ENCODE measurements around the gene SURF2.

SURF2 gene

GRCh38 chr9:133397370-133397769, 41.0 kb downstream of the SURF2 start:
- DNase-seq (ENCODE audit: low read depth, low spot score), result no peak

DNA sequence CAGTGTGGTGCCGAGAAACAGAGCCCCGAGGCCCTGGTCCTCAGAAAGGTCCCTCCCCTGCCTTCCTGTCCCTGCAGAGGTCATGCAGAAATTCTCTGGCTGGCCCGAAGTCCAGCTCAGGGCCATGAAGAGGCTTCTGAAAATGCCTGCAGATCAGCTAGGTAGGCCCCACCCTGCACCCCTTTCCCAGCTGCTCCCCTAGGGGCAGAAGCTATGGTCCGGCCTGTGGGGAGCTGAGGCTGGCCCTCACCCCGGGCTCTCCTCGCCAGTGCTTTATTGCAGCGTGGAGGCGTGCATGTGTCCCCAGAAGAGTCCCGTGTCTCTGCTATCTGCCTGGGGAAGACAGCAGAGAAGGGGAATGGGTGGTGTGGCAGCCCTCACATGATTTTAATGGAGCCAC, 41.5 kb downstream of the SURF2 start:
- no peak for DNase-seq (ENCODE audit: low read depth, low spot score)

DNA sequence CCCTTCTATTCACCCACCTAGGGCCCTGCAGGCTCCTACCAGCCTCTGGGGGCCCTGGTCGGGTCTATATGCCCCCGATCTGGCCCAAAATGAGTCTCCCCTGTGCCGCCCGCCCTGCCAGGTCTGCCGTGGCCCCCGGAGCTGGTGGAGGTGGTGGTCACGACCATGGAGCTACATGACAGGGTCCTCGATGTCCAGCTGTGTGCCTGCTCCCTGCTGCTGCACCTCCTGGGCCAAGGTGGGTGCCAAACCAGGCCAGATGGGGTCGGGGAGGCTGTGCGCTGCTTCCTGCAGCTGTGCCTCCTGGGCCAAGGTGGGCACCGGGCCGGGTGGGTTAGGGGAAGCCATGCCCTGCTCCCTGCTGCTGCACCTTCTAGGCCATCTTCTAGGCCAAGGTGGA, 43.9 kb downstream of the SURF2 start:
- DNase-seq (ENCODE audit: low read depth, low spot score), result no peak

- DNase-seq (ENCODE audit: low read depth, low spot score), result no peak
Observed at GRCh38 chr9:133401588-133401987, 45.2 kb downstream of the SURF2 start.

DNA sequence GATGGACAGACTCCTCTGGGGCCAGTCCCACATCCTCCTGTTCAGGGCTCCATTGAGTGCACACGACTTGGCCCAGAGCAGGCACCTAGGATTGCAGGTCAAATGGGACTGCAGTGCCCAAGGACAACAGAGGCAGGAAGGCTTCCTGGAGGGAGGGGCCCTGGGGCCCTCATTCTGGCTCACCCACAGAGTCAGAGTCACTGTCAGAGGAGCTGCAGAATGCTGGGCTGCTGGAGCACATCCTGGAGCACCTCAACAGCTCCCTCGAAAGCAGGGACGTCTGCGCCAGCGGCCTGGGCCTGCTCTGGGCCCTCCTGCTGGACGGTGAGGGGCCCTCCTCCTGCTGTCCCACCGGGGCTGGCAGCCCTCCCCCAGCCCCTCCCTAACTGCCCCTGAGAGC, 46.3 kb downstream of the SURF2 start:
- no peak for DNase-seq (ENCODE audit: low read depth, low spot score)

DNA sequence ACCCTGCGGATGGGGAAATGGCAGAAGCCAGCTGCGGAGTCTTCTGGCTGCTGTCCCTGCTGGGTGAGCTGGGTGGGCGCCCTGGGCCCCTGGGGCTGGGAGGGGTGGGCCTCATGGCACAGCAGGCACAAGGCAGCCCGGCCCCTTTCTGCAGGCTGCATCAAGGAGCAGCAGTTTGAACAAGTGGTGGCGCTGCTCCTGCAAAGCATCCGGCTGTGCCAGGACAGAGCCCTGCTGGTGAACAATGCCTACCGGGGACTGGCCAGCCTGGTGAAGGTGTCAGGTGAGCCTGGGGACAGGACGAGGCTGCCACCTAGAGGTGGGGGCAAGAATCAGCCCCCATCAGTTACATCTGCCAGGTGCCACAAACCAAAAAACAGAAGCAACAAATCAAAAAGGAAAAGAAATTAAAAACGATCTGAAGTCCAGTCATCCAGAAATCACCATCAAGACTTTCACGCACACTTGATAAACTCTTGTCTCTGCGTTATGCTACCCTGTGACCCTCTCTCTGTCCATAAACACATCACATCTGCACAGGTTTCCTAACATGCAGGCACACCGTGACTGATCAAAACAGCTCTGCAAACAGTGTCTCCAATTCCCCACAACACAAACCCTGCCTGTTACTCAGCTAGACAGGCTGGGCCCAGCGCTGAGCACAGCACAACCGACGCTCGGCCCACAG, 47.6 kb downstream of the SURF2 start:
- no peak for DNase-seq (ENCODE audit: low read depth, low spot score)

DNA sequence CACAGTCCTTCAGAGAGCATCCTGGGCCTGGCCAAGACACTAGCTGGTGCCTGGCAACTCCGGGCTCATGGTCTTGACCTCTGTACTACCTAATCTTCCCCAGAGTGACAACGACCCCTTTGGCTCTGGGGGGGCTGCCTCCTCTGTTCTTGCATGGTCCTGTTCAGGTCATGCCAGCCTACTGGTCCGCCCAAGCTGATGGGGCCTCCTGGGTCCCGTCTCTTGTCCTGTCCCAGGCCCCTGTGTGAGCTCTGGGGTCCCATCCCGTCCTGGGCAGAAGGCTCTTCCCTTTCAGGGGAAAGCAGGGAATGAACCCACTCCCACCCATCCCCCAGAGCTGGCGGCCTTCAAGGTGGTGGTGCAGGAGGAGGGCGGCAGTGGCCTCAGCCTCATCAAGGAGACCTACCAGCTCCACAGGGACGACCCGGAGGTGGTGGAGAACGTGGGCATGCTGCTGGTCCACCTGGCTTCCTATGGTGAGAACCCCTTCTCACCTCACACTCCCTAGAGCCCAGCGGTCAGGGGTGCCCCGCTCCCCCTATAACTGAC, 48.2 kb downstream of the SURF2 start:
- DNase-seq (ENCODE audit: low read depth, low spot score), result no peak

DNA sequence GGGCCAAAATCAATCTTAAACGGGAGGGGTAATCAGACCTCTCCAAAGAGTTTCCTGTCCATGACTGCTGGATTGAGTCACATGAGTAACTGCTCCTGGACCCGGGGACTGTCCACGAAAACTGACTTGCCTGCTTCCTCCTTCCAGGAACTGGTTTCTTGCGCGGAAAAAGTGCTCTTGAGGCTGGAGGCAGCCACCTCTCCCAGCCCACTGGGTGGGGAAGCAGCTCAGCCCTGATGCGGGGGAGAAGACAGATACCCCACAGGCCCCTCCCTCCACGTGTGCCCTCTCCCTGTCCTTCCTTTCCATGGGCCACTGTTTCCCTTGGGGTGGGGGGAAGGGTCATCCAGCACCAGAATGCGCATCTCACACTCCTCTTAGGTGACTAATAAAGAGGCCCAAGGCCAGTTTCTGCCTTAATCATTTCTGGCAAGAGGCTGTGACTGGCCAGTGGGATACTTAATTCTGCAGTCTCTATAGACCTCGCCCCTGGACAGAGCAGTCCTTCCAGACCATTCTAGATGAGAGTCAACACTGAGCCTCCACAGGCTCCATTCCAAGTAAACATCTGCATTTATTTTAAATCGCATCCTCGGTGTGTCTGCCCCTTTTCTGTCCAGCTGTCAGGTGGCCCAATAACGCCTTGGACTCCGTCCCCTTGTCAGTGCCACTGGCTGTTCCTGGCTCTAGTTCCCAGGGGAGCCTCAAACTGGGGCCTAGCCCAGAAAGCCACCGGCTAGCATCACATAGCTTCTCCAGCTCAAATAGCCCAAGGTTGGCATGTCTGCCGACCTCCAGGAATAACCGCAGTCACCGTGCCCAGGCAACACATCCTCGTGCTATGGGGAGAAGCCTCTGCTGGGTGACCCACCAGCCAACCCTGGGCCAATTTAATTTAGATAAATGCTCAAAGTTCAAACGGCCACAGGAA, 49.4 kb downstream of the SURF2 start:
- no peak for DNase-seq (ENCODE audit: low read depth, low spot score)

DNA sequence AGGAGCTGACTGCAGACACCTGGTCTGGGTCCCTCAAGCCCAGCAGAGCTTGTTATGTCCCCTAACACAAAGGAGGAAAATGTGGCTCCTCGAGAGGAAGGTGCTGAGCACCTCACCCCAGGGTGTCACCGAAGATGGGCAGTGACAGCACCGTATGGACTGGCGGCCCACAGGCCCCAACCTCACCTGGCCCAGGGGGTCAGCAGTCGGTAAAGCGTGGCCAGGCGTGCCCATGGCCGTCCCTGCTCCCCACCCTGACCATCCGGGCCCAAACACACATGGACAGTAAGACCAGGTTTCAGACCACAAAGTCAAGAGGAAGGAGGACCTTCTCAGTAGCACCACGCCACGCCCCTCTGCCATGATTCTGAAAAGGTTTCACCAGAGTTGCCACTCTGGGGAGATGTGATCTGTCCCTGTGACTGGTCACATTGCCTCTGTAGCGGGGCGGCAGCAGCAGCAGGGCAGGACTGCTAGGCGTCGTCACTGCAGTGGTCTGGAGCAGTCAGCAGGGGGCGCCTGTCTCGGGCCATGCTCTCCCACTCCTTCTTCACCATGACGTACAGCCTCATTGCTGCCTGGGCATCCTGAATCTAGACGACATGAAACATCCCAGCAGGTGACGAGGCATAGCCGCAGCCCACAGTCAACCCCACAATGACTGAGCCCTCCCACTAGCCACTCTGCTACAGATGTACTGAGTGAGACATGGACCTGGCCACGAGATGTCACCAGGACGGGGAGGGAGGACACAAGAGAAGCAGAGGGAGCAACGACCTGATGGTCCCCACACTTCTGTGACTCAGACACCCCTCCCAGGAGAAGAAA, 50.3 kb downstream of the SURF2 start:
- DNase-seq (ENCODE audit: low read depth, low spot score), result no peak

DNA sequence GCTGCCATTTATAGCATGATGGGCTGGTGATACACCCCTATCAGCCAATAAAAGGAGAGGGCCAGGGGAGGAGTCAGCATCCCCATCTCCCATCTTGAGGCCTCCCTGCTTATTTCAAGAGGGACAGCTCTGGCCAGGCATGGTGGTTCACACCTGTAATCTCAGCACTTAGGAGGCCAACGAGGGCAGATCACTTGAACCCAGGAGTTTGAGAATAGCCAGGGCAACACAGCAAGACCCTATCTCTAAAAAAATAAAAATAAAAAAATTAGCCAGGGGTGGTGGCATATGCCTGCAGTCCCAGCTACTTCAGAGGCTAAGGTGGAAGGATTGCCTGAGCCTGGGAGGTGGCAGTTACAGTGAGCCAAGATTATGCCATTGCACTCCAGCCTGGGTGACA, 51.7 kb downstream of the SURF2 start:
- DNase-seq (ENCODE audit: low read depth, low spot score), result no peak

Measured in iPS DF 19.7 (cell line).